GM23248 (cell line): ENCODE data around the gene ARHGDIA. TPM values are rescaled to one million over a fixed set of nuclear protein-coding genes. Genes with fewer than 3 reads are reported as not detected.

Source experiments
- DNase-seq: peaks from one replicate; pipeline ENCODE4 v3.0.0-alpha.2; 2015
- H2AFZ ChIP-seq: fragments of 200-600 bp; sonication (generic); 2 replicates; pipeline ENCODE4 v1.6.1; 2016; ENCODE audit warnings: antibody characterized with exemption
- H3F3A ChIP-seq: fragments of 200-600 bp; sonication (generic); 2 replicates; pipeline ENCODE4 v1.6.1; 2016; ENCODE audit warnings: mild to moderate bottlenecking, antibody characterized with exemption, mixed run types; ENCODE audit not compliant: insufficient read depth
- H3K27ac ChIP-seq: fragments of 200-600 bp; sonication (generic); 2 replicates; pipeline ENCODE4 v1.5.1; 2016; ENCODE audit warnings: mild to moderate bottlenecking
- H3K27me3 ChIP-seq: fragments of 200-600 bp; sonication (generic); replicated peaks from 2 replicates; pipeline ENCODE4 v1.6.1; 2016; ENCODE audit warnings: mild to moderate bottlenecking; ENCODE audit not compliant: insufficient read depth
- H3K36me3 ChIP-seq: fragments of 200-600 bp; sonication (generic); 2 replicates; pipeline ENCODE4 v1.6.1; 2016; ENCODE audit warnings: low read depth, mild to moderate bottlenecking
- H3K4me1 ChIP-seq: fragments of 200-600 bp; sonication (generic); 2 replicates; pipeline ENCODE4 v1.6.1; 2016; ENCODE audit warnings: mild to moderate bottlenecking; ENCODE audit not compliant: insufficient read depth
- H3K4me2 ChIP-seq: fragments of 200-600 bp; sonication (generic); one replicate; pipeline ENCODE4 v1.6.1; 2016; ENCODE audit warnings: mild to moderate bottlenecking; ENCODE audit not compliant: unreplicated experiment
- H3K4me3 ChIP-seq: fragments of 200-600 bp; sonication (generic); 2 replicates; pipeline ENCODE4 v1.5.1; 2016; ENCODE audit warnings: mild to moderate bottlenecking
- H3K79me2 ChIP-seq: fragments of 200-600 bp; sonication (generic); 2 replicates; pipeline ENCODE4 v1.6.1; 2016; ENCODE audit warnings: mild to moderate bottlenecking; ENCODE audit not compliant: insufficient read depth
- H3K9ac ChIP-seq: fragments of 200-600 bp; sonication (generic); 2 replicates; pipeline ENCODE4 v1.6.1; 2016; ENCODE audit warnings: mild to moderate bottlenecking
- H3K9me2 ChIP-seq: fragments of 200-600 bp; sonication (generic); 2 replicates; pipeline ENCODE4 v1.6.1; 2016; ENCODE audit warnings: mixed run types, mild to moderate bottlenecking, moderate library complexity; ENCODE audit not compliant: insufficient read depth
- H3K9me3 ChIP-seq: fragments of 200-600 bp; sonication (generic); one replicate; pipeline ENCODE4 v1.6.1; 2017; ENCODE audit warnings: low read depth
- H4K20me1 ChIP-seq: fragments of 200-600 bp; sonication (generic); 2 replicates; pipeline ENCODE4 v1.6.0; 2016; ENCODE audit not compliant: insufficient read depth
- EZH2 ChIP-seq: fragments of 200-600 bp; sonication (generic); IDR thresholded peaks from 2 replicates; pipeline ENCODE4 v1.6.1; 2018; ENCODE audit warnings: antibody characterized with exemption, mild to moderate bottlenecking; ENCODE audit not compliant: insufficient read depth, poor library complexity, severe bottlenecking
- EZH2phosphoT487 ChIP-seq: fragments of 200-600 bp; sonication (generic); IDR thresholded peaks from 2 replicates; pipeline ENCODE4 v1.6.1; 2018; ENCODE audit warnings: antibody characterized with exemption, moderate library complexity, mild to moderate bottlenecking, low read depth; ENCODE audit not compliant: insufficient read depth
- WGBS, 2 experiments: methylation state at CpG; one replicate each; pipeline ENCODE4 v1.1.6; 2015 to 2017; ENCODE audit warnings: low lambda C conversion rate in 2 of 2, low coverage in 1 of 2; ENCODE audit errors: missing lambda C conversion rate in 2 of 2; 5-methylcytosine and 5-hydroxymethylcytosine counted together
- in situ Hi-C: fragments of 300-500 bp; cut with MboI; formaldehyde crosslinking; loops from 2 replicates; pipeline ENCODE4 v1.15.0; 2020
- polyA plus RNA-seq: library from polyadenylated mRNA; unstranded; fragments of >200 nt; fragmentation: Nextera tagmentation; extraction: Ambion mirVana; gene quantifications from 2 replicates; pipeline ENCODE4 v1.2.1, GENCODE V29; 2016
- total RNA-seq: library from RNA; depleted of rRNA; stranded (reverse); fragments of >200 nt; shearing (Covaris generic); gene quantifications from 2 replicates; pipeline ENCODE4 v1.2.3, GENCODE V29; 2014

ARHGDIA gene
- total and polyA plus RNA-seq, 2 experiments from 2014 or later: 208 to 310 TPM

DNA sequence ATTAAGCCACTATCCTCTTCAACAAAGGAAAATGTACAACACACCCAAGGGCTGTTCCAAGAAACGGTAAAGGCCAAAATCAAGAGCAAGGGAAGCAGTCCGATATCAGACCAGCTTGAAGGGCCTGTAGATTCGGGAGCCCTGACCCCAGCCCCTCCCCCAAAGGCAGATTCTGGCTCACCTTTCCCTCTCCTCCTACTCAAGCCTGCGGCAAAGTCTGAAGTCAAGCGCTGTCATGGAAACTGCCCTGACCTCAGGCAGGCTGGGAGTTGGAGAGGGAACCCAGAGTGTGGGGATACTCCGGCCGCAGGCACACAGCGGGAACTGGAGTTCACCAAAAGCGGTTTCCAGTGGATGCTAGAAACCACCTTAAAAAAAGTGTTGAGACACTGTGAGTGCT lies 18.5 kb upstream of the ARHGDIA start:
- no peak for TF ChIP-seq EZH2
- TF ChIP-seq EZH2phosphoT487: no peak
- no peaks in the 10 kb centered on the region for H3K9me2 ChIP-seq
- in situ Hi-C loops: no loop called here
- H3K9me3 ChIP-seq: no peaks in the 10 kb centered on the region
- H3F3A ChIP-seq: peaks cover 12% of the 10 kb centered on the region; the same call in 1 of the 2 replicates
- no peak for DNase-seq
- no peaks in the 10 kb centered on the region; the same call in 1 of the 2 replicates for H4K20me1 ChIP-seq
- peak overlapping the region; percentile 89 for H3K4me3 ChIP-seq
- H3K4me1 ChIP-seq: peaks cover 17% of the 10 kb centered on the region
- peaks cover 91% of the 10 kb centered on the region for H3K79me2 ChIP-seq
- peaks cover 36% of the 10 kb centered on the region for H3K36me3 ChIP-seq
- 80 to 84% methylated on average over 9 of the region's 9 CpGs for WGBS, 2 experiments
- H2AFZ ChIP-seq: no peak overlapping the region
- H3K27me3 ChIP-seq: no peaks in the 10 kb centered on the region
- 0 out of 2 replicates have a peak overlapping the region, but pooled peaks have one; percentile 64 for H3K27ac ChIP-seq
- H3K9ac ChIP-seq: peak overlapping the region; percentile 86
- H3K4me2 ChIP-seq: no peak overlapping the region

DNA sequence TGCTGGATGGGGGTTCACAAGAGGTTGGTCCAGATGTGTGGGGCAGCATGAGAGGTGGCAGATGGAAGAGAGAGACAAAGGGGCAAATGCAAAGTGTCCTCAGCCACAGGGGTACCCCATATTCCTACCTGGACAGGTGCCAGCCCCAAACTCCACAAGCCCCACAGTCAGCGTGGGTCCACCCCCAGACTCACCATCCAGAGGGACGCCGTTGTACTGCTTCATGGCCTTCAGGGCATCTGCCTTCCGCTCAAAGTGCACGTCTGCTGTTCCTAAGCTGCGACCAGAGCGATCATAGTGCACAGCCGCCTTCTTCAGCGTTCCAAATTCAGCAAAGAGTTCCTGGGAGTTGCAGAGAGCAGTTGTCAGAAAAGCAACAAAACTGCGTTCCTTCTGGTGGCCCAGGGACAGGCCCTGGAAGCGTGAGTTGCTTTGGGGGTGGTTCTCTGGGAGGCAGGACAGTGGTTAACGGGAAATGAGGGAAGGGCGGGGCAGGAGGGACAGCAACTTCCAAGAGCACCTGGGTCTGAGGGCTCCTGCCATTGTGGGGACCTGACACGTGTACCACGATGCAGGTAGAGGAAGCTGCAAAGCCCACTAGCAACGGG lies 18.0 kb upstream of the ARHGDIA start:
- H3K79me2 ChIP-seq: peaks cover 92% of the 10 kb centered on the region
- no peak overlapping the region for H2AFZ ChIP-seq
- 93 to 95% methylated on average over 16 of the region's 16 CpGs for WGBS, 2 experiments
- no peaks in the 10 kb centered on the region for H3K9me3 ChIP-seq
- in situ Hi-C loops: no loop called here
- no peak overlapping the region for H3K27ac ChIP-seq
- H3K9ac ChIP-seq: peak overlapping the region; percentile 86; the same call in 1 of the 2 replicates
- peaks cover 12% of the 10 kb centered on the region; the same call in 1 of the 2 replicates for H3F3A ChIP-seq
- H3K4me2 ChIP-seq: no peak overlapping the region
- H3K4me3 ChIP-seq: 0 out of 2 replicates have a peak overlapping the region, but pooled peaks have one; percentile 89
- TF ChIP-seq EZH2phosphoT487 (no peak), EZH2 (no peak)
- H3K36me3 ChIP-seq: peaks cover 36% of the 10 kb centered on the region
- DNase-seq: no peak
- H4K20me1 ChIP-seq: no peaks in the 10 kb centered on the region; the same call in 1 of the 2 replicates
- no peaks in the 10 kb centered on the region for H3K27me3 ChIP-seq
- H3K9me2 ChIP-seq: no peaks in the 10 kb centered on the region
- H3K4me1 ChIP-seq: peaks cover 17% of the 10 kb centered on the region

DNA sequence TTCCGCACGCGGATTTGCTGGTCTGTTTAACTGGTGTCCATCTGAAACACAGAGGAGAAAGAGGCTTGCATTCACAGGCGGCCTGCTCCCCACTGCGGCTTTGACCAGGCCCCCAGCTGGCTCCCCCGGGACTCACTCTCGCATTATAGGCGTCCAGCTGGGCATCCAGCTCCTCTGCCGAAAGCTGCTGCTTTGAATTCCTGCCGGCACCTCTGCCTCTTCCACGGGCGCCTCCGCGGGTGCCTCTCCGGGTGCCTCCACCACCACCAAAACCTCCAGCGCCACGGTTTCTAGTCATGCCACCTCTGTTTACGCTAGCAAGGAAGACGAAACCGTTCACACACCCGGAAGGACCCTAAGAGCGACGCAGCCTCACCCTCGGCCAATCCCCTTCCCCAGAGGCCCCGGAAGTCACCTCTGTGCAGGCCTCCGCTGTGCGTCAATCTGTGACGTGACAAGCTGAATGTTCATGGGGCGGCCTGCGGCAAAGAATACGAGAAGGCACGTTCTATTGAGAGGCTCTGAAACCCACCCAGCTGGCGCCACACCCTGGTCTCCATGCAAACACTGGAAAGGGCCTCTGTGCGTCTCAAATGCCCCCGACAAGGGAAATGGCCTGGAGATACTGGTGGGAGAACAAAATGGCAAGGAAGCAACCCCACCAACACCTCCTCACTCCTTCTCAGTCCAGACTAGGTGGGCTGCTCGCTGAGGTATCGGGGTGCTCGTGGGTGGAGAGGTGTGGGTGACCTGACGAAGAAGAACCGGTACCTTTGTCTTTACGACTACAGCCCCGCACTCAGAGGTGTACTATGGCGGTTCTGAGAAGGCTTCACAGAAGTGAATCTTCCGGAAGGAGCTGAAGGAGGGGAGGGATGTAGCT lies 17.2 kb upstream of the ARHGDIA start:
- Histone ChIP-seq H3K9me2 (no peaks in the 10 kb centered on the region), H4K20me1 (no peaks in the 10 kb centered on the region; the same call in 1 of the 2 replicates), H3K9ac (no peak overlapping the region), H3K36me3 (peaks cover 36% of the 10 kb centered on the region), H3K4me3 (no peak overlapping the region), H2AFZ (no peak overlapping the region), H3K27ac (no peak overlapping the region), H3K27me3 (no peaks in the 10 kb centered on the region), H3K9me3 (no peaks in the 10 kb centered on the region), H3K79me2 (peaks cover 92% of the 10 kb centered on the region), H3K4me2 (no peak overlapping the region), H3K4me1 (peaks cover 17% of the 10 kb centered on the region), H3F3A (peaks cover 12% of the 10 kb centered on the region; the same call in 1 of the 2 replicates)
- 93 to 94% methylated on average over 44 of the region's 44 CpGs for WGBS, 2 experiments
- DNase-seq: no peak
- TF ChIP-seq EZH2phosphoT487 (no peak), EZH2 (no peak)
- in situ Hi-C loops: no loop called here

DNA sequence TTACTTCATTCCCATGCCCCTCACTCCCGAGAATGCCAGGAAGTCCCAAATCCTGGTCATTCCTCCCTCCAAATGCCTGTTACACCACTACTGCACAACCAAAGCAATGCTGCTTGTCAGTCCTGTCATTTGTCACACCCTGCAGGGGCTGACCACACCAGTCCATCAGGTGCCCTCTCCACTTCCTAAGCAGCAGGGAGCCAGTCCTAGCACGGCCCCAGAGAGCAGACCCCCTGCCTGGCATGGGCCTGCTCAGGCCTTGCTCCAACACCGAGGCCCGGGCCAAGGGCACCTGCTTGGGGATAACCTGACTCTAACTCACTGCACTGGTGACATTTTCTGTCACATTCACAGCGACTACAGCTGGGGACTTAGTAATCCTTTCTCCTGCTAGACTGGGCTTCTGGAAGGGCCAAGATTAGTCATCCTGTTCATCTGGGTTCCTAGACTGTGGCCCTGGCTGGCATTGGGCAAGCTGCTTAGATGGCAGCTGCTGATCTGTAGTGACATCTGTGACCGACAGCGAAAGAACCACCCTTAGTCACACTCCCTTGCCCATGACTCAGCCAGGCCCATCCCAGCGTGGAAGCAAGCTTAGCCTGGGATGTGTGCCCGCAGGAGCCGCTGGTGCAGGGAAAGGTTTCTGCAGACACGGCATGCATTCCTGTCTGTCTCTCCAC lies 14.9 kb upstream of the ARHGDIA start:
- Histone ChIP-seq H3K27ac (peak overlapping the region; percentile 49), H3K4me1 (peaks cover 12% of the 10 kb centered on the region), H4K20me1 (no peaks in the 10 kb centered on the region; the same call in 1 of the 2 replicates), H3K9me3 (no peaks in the 10 kb centered on the region), H3K79me2 (peaks cover 93% of the 10 kb centered on the region), H3K4me2 (no peak overlapping the region), H3K36me3 (peaks cover 36% of the 10 kb centered on the region), H3F3A (peaks cover 12% of the 10 kb centered on the region; the same call in 1 of the 2 replicates), H3K4me3 (no peak overlapping the region), H2AFZ (no peak overlapping the region), H3K9ac (no peak overlapping the region), H3K27me3 (no peaks in the 10 kb centered on the region), H3K9me2 (no peaks in the 10 kb centered on the region)
- 53 to 55% methylated on average over 11 of the region's 11 CpGs for WGBS, 2 experiments
- no peak for TF ChIP-seq EZH2
- no peak for TF ChIP-seq EZH2phosphoT487
- peak; percentile 81 for DNase-seq
- in situ Hi-C loops: no loop called here
